Ishikawa (cell line): Measurements from ENCODE around the gene DMXL2.

Experiments
- CEBPB ChIP-seq: IDR thresholded peaks from 2 replicates; pipeline ENCODE4 v1.6.1; 2012
- CREB1 ChIP-seq: IDR thresholded peaks from 2 replicates; pipeline ENCODE4 v1.6.1; 2012; ENCODE audit warnings: low read depth
- EGR1 ChIP-seq: IDR thresholded peaks from 2 replicates; pipeline ENCODE4 v1.6.1; 2012
- EP300 ChIP-seq: IDR thresholded peaks from 2 replicates; pipeline ENCODE4 v1.6.1; 2012; ENCODE audit warnings: borderline replicate concordance
- FOXM1 ChIP-seq: IDR thresholded peaks from 2 replicates; pipeline ENCODE4 v1.6.1; 2012; ENCODE audit warnings: low read depth, borderline replicate concordance
- MAX ChIP-seq: IDR thresholded peaks from 2 replicates; pipeline ENCODE4 v1.6.1; 2012
- NFIC ChIP-seq: IDR thresholded peaks from 2 replicates; pipeline ENCODE4 v1.6.1; 2012
- RAD21 ChIP-seq: IDR thresholded peaks from 2 replicates; pipeline ENCODE4 v1.6.1; 2012; ENCODE audit warnings: low read depth
- REST ChIP-seq: IDR thresholded peaks from 2 replicates; pipeline ENCODE4 v1.6.1; 2012; ENCODE audit warnings: low read depth, mild to moderate bottlenecking
- TAF1 ChIP-seq: IDR thresholded peaks from 2 replicates; pipeline ENCODE4 v1.6.1; 2012; ENCODE audit warnings: low read depth, mild to moderate bottlenecking
- TCF12 ChIP-seq: IDR thresholded peaks from 2 replicates; pipeline ENCODE4 v1.6.1; 2012; ENCODE audit warnings: low read depth
- TEAD4 ChIP-seq: IDR thresholded peaks from 2 replicates; pipeline ENCODE4 v1.6.1; 2012
- USF1 ChIP-seq: IDR thresholded peaks from 2 replicates; pipeline ENCODE4 v1.6.1; 2012
- YY1 ChIP-seq: IDR thresholded peaks from 2 replicates; pipeline ENCODE4 v1.6.1; 2012; ENCODE audit warnings: low read depth
- ZBTB7A ChIP-seq: IDR thresholded peaks from 2 replicates; pipeline ENCODE4 v1.6.1; 2012; ENCODE audit warnings: low read depth

Gene DMXL2

GRCh38 chr15:51447855-51448621 lies 174.5 kb downstream of the DMXL2 start:
- TF ChIP-seq YY1 (no peak), TCF12 (no peak), CEBPB (no peak), FOXM1 (no peak), ZBTB7A (no peak), REST (no peak), TAF1 (no peak), EGR1 (no peak), EP300 (no peak), USF1 (no peak), MAX (no peak), CREB1 (no peak), RAD21 (no peak), TEAD4 (no peak), NFIC (no peak)

- TF ChIP-seq CREB1: no peak
- TF ChIP-seq YY1: no peak
- no peak for TF ChIP-seq RAD21
- TF ChIP-seq ZBTB7A: no peak
- TF ChIP-seq TEAD4: no peak
- no peak for TF ChIP-seq TAF1
- no peak for TF ChIP-seq NFIC
- no peak for TF ChIP-seq EP300
- TF ChIP-seq REST: no peak
- TF ChIP-seq USF1: no peak
- no peak for TF ChIP-seq CEBPB
- no peak for TF ChIP-seq MAX
- TF ChIP-seq FOXM1: no peak
- TF ChIP-seq EGR1: no peak
- no peak for TF ChIP-seq TCF12
These were observed 177.8 kb downstream of the DMXL2 start for GRCh38 chr15:51444807-51445206.

GRCh38 chr15:51444112-51444511 lies 178.5 kb downstream of the DMXL2 start:
- no peak for TF ChIP-seq TCF12
- TF ChIP-seq CEBPB: no peak
- no peak for TF ChIP-seq MAX
- TF ChIP-seq RAD21: no peak
- TF ChIP-seq EGR1: no peak

- TF ChIP-seq MAX (no peak), RAD21 (no peak), CEBPB (no peak), ZBTB7A (no peak), NFIC (no peak), CREB1 (no peak), EP300 (no peak), EGR1 (no peak), TCF12 (no peak), REST (no peak), USF1 (no peak), FOXM1 (no peak), TAF1 (no peak), TEAD4 (no peak), YY1 (no peak)
These were observed 179.2 kb downstream of the DMXL2 start for GRCh38 chr15:51443282-51443914.
